ENCODE measurements around the gene STAC. TPM values are rescaled to one million over a fixed set of nuclear protein-coding genes. Genes with fewer than 3 reads are reported as not detected.

STAC gene
- total RNA-seq, 1 experiment from 2014 or later, result not detected

GRCh38 chr3:36476286-36476942 is 96.1 kb downstream of the STAC start:
- TF ChIP-seq CTCF (IDR thresholded peaks at IDR 0.05; ENCODE audit: insufficient read depth in 1 of 2, low read depth in 1 of 2, low read length in 1 of 2, severe bottlenecking in 1 of 2, unreplicated experiment in 1 of 2), result no peak
- POLR2A ChIA-PET, result no interaction called here
- no peaks in the 10 kb centered on the region for H3K4me1 ChIP-seq
- Mint-ChIP-seq H3K9me3 (ENCODE audit: unreplicated experiment) (peaks cover 10% of the 10 kb centered on the region), H3K4me3 (ENCODE audit: unreplicated experiment) (no peak overlapping the region), H3K27me3 (ENCODE audit: insufficient read depth, unreplicated experiment) (peaks cover 7% of the 10 kb centered on the region), H3K36me3 (ENCODE audit: insufficient read depth, unreplicated experiment) (no peaks in the 10 kb centered on the region), H3K4me1 (ENCODE audit: low read depth, unreplicated experiment) (no peaks in the 10 kb centered on the region), H3K27ac (ENCODE audit: unreplicated experiment) (no peak overlapping the region)
- no peak for DNase-seq
- no peaks in the 10 kb centered on the region for H3K36me3 ChIP-seq (ENCODE audit: control insufficient read depth, insufficient read depth, low read length)
- H3K9me3 ChIP-seq, result no peaks in the 10 kb centered on the region; the same call in 1 of the 2 replicates
- intact Hi-C loops (cut with micrococcal nuclease; ENCODE audit: unreplicated experiment), result no loop called here
- CTCF ChIA-PET, result no interaction called here
- H3K27me3 ChIP-seq (replicated peaks; ENCODE audit: control insufficient read depth, insufficient read depth, low read length), result no peaks in the 10 kb centered on the region
- H3K4me3 ChIP-seq (ENCODE audit: low read depth, low read length), result no peak overlapping the region
- BruUV-seq (replicated peaks), result no TSS peak

GRCh38 chr3:36477655-36478054 is 97.4 kb downstream of the STAC start:
- peaks cover 10% of the 10 kb centered on the region for H3K9me3 Mint-ChIP-seq (ENCODE audit: unreplicated experiment)
- Histone ChIP-seq H3K4me3 (ENCODE audit: low read depth, low read length) (no peak overlapping the region), H3K9me3 (no peaks in the 10 kb centered on the region; the same call in 1 of the 2 replicates), H3K36me3 (ENCODE audit: control insufficient read depth, insufficient read depth, low read length) (no peaks in the 10 kb centered on the region), H3K27me3 (replicated peaks; ENCODE audit: control insufficient read depth, insufficient read depth, low read length) (no peaks in the 10 kb centered on the region), H3K4me1 (no peaks in the 10 kb centered on the region)
- BruUV-seq (replicated peaks), result no TSS peak
- H3K4me3 Mint-ChIP-seq (ENCODE audit: unreplicated experiment), result no peak overlapping the region
- H3K27me3 Mint-ChIP-seq (ENCODE audit: insufficient read depth, unreplicated experiment), result peaks cover 7% of the 10 kb centered on the region
- DNase-seq, result no peak
- CTCF ChIA-PET, result no interaction called here
- POLR2A ChIA-PET, result no interaction called here
- no peaks in the 10 kb centered on the region for H3K4me1 Mint-ChIP-seq (ENCODE audit: low read depth, unreplicated experiment)
- TF ChIP-seq CTCF (IDR thresholded peaks at IDR 0.05; ENCODE audit: insufficient read depth in 1 of 2, low read depth in 1 of 2, low read length in 1 of 2, severe bottlenecking in 1 of 2, unreplicated experiment in 1 of 2), result no peak
- no peaks in the 10 kb centered on the region for H3K36me3 Mint-ChIP-seq (ENCODE audit: insufficient read depth, unreplicated experiment)
- intact Hi-C loops (cut with micrococcal nuclease; ENCODE audit: unreplicated experiment), result no loop called here
- no peak overlapping the region for H3K27ac Mint-ChIP-seq (ENCODE audit: unreplicated experiment)

- no peak overlapping the region for H3K27ac Mint-ChIP-seq (ENCODE audit: unreplicated experiment)
- ChIA-PET POLR2A (no interaction called here), CTCF (no interaction called here)
- peaks cover 10% of the 10 kb centered on the region for H3K9me3 Mint-ChIP-seq (ENCODE audit: unreplicated experiment)
- H3K36me3 ChIP-seq (ENCODE audit: control insufficient read depth, insufficient read depth, low read length), result no peaks in the 10 kb centered on the region
- H3K4me3 ChIP-seq (ENCODE audit: low read depth, low read length), result no peak overlapping the region
- no peak for TF ChIP-seq CTCF (IDR thresholded peaks at IDR 0.05; ENCODE audit: insufficient read depth in 1 of 2, low read depth in 1 of 2, low read length in 1 of 2, severe bottlenecking in 1 of 2, unreplicated experiment in 1 of 2)
- no peak for DNase-seq
- H3K27me3 Mint-ChIP-seq (ENCODE audit: insufficient read depth, unreplicated experiment), result peaks cover 7% of the 10 kb centered on the region
- H3K27me3 ChIP-seq (replicated peaks; ENCODE audit: control insufficient read depth, insufficient read depth, low read length), result no peaks in the 10 kb centered on the region
- intact Hi-C loops (cut with micrococcal nuclease; ENCODE audit: unreplicated experiment), result no loop called here
- no peaks in the 10 kb centered on the region for H3K4me1 ChIP-seq
- H3K4me3 Mint-ChIP-seq (ENCODE audit: unreplicated experiment), result no peak overlapping the region
- H3K4me1 Mint-ChIP-seq (ENCODE audit: low read depth, unreplicated experiment), result peaks cover under 1% of the 10 kb centered on the region
- no peaks in the 10 kb centered on the region; the same call in 1 of the 2 replicates for H3K9me3 ChIP-seq
- H3K36me3 Mint-ChIP-seq (ENCODE audit: insufficient read depth, unreplicated experiment), result no peaks in the 10 kb centered on the region
- BruUV-seq (replicated peaks), result no TSS peak
Measured at GRCh38 chr3:36480911-36481648, 100.8 kb downstream of the STAC start.

All from Caco-2 (cell line).